Stimulated activated CD4-positive, alpha-beta T cell treated with anti-CD3 and anti-CD28 coated beads, TNF-alpha, amount 100 ng/mL, for 4 hours (primary cell): ENCODE measurements around the gene CMTM4.
"Not testable (repeated sequence)": the region's sequence is repeated elsewhere in the genome, so short reads cannot be mapped to it uniquely, and the experiment has no call there.

Source experiments
- DNase-seq, 3 experiments: peaks; one replicate each; pipeline ENCODE4 v3.0.0-alpha.2; 2020; ENCODE audit warnings: low read depth in 3 of 3

The CMTM4 gene

DNA sequence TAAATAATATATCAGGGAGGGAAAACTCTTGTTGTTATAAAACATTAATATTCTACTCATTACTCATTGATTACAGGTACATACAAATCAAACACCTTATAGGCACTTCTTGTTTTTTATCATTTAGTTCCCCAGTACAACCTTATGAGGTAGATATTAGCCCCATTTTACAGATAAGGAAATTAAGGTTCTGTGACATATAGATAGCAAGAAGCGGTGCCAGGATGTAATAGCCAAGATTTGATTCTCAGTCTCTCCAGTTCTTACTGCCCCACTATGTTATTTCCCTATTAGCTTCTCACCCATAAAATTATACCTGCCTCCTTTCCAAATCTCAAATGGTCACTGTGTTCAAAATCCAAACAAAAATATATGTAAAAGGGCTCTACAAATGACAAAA, 55.2 kb downstream of the CMTM4 start:
- DNase-seq = no peak

DNA sequence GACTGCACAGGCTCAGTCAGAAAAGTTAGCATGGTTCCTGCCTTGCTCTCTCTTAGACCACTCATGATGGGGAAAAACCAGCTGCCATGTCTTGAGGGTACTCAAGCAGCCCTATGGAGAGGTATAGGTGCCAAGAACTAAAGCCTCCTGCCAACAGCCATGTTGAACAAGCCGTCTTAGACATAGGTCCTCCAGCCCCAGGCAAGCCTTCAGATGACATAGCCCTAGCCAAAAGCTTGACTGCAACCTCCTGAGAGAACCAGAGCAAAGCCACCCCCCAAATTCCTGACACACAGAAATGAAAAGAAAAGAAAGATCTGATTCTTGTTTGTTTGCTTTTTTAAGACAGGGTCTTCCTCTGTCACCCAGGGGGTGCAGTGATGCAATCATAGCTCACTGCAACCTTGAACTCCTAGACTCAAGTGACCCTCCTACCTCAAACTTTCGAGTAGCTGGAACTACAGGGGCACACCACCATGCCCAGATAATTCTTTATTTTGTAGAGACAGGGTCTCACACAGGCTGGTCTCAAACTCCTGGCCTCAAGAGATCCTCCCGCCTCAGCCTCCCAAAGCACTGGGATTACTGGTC, 55.7 kb downstream of the CMTM4 start:
- no peak for DNase-seq

DNA sequence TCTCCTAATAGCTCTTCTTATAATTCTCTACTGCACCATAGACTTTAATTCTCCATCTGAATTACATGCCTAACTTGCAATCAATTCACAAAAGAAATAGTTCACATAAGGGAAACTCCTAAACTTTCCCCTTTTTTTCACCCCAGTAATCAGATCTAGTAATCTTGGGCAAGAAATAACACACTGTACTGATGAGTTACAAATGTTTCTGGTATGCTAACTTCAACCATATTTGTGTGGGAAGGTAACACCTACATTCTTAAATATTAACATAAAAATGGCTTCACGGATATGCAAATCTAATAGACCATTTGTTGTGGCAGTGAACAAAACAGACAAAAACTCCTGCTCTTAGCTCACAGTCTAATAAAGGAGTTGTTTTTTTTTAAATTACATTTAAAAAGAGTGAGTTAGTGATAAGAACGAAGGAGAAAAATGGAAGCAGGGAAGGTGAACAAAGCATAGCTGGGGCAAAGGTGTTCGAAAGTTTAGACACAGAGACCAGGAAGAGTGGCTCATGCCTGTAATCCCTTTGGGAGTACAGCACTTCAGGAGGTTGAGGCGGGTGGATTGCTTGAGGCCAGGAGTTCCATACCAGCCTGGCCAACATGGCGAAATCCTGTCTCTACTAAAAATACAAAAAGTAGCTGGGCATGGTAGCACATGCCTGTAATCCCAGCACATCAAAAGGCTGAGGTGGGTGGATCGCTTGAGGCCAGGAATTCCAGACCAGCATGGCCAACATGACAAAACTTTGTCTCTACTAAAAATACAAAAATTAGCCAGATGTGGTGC, 57.3 kb downstream of the CMTM4 start:
- DNase-seq = no peak

DNA sequence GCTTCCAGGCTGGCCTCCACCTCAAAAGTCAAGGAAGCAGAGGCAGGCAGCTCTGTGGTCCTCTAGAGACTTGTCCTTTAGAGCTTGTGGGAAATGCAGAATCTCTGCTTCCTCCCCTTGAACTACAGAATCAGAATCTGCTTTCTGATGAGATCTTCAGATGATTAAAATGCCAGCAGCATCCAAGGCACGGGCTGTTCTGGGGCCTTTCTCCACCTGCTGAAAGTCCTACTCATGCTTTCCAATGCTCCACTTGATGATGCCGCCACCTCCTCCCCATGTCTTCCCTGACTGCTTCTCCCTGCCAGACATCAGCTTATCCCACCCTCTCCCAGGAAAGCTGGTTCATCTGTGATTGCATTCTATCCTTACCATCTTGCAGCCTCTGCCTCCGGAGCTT, 58.7 kb downstream of the CMTM4 start:
- DNase-seq = no peak

DNA sequence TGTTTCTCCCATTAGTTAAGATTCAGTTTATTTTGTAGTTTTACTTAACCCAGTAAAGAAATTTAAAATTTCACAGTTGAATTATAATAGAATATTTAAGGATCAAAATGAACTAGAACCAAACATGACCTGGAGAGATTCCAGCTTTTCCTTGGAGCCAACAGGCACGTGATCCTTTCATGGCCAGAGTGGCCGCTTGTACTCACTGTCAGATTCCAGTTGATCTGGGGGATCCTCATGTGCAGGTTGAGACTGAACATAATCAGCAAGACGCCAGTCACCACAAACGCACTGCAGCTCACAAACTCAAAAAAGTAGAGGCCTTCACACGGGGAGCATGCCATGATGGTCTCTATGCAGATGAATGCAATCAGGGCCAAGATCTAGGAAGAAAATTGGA, 60.3 kb downstream of the CMTM4 start:
- no peak for DNase-seq

DNA sequence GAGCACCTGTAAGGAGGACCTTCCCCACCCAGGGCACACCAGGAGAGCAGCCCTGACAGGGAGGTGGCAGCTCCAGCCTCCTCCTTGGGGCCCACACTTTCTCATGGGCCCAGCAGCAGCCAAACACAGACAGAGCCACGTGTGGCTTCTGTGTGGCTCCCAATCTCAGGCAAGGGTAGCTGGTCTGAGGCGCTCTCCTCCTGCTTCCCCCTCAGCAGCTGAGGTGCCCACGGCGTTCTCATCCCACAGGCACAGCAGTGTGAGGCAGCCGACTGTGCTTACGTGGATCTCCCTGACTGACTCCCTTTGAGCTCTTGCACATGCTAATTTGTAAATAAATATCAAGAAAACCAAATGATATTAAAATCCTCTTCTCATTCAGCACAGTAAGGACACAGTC, 61.1 kb downstream of the CMTM4 start:
- DNase-seq = no peak

DNA sequence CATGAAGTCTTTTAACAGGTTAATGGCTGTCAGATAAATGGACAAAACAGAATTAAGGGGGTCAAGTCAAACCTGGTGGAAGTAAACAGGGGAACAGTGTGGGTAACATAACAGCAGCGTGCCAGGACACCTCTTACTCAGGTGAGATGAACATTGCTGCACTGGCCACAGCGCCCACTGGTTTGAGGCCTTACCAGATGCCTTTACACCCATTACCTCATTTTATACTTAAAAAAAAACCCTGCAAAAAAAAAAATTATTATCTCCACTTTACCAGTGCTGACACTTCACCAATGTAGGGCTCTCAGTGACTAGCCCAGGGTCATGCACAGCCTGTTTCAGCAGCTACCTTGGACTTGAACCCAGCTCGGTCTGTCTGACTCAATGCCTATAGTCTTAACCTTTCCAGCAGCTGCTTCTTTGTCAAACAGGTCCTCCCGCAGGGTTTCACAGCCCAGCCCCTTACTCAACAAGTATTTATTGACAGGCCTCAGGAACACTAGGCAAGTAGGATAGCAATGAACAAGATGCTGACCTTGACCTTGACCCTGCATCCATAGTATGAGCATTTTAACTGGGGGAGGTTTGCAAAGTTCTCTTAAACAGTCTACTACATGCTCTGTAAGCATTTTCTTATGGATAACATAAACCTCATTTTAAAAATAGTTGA, 61.9 kb downstream of the CMTM4 start:
- DNase-seq = no peak

DNA sequence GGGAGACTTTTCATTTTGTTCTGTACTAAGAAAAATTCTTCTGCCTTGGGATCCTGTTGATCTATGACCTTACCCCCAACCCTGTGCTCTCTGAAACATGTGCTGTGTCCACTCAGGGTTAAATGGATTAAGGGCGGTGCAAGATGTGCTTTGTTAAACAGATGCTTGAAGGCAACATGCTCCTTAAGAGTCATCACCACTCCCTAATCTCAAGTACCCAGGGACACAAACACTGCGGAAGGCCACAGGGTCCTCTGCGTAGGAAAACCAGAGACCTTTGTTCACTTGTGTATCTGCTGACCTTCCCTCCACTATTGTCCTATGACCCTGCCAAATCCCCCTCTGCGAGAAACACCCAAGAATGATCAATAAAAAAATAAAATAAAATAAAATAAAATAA, 65.0 kb downstream of the CMTM4 start:
- DNase-seq = not testable (repeated sequence)

DNA sequence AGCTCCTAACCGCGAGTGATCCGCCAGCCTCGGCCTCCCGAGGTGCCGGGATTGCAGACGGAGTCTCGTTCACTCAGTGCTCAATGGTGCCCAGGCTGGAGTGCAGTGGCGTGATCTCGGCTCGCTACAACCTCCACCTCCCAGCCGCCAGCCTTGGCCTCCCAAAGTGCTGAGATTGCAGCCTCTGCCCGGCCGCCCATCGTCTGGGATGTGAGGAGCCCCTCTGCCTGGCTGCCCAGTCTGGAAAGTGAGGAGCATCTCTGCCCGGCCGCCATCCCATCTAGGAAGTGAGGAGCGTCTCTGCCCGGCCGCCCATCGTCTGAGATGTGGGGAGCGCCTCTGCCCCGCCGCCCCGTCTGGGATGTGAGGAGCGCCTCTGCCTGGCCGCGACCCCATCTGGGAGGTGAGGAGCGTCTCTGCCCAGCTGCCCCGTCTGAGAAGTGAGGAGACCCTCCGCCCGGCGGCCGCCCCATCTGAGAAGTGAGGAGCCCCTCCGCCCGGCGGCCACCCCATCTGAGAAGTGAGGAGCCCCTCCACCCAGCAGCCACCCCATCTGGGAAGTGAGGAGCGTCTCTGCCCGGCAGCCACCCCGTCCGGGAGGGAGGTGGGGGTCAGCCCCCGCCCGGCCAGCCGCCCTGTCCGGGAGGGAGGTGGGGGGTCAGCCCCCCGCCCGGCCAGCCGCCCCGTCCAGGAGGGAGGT, 65.8 kb downstream of the CMTM4 start:
- not testable (repeated sequence) for DNase-seq

DNA sequence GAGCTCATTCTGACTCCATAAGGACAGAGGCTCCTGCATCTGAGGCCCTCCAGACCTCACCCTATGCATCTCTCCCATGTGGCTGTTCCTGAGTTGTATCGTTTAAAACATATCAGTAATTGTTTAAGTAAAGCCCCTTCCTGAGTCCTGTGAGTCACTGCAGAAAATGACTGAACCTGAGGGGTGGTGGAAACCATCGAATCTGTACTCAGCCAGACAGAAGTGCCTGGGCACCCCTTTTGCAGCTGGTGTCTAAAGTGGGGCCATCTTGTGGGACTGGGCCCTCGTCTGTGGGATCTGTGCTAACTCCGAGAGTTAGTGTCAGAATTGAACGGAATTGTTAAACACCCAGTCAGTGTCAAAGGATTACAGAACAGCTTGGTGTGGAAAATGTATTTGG, 66.7 kb downstream of the CMTM4 start:
- DNase-seq = no peak

DNA sequence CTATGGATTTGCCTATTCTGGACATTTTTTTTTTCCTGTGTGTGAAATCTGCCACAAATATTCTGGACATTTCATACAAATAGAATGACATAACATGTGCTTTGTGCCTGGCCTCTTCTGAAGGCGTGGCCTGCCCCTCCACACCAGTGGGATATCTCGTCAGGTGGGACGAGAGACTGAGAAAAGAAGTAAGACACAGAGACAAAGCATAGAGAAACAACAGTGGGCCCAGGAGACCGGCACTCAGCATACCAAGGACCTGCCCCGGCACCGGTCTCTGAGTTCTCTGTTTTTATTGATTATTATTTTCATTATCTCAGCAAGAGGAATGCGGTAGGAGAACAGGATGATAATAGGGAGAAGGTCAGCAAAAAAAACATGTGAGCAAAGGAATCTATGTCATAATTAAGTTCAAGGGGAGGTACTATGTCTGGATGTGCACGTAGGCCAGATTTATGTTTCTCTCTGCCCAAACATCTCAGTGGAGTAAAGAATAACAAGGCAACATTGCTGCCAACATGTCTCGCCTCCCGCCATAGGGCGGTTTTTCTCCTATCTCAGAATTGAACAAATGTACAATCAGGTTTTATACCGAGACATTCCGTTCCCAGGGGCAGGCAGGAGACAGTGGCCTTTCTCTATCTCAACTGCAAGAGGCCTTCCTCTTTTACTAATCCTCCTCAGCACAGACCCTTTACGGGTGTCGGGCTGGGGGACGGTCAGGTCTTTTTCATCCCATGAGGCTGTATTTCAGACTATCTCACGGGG, 68.7 kb downstream of the CMTM4 start:
- not testable (repeated sequence) for DNase-seq

DNA sequence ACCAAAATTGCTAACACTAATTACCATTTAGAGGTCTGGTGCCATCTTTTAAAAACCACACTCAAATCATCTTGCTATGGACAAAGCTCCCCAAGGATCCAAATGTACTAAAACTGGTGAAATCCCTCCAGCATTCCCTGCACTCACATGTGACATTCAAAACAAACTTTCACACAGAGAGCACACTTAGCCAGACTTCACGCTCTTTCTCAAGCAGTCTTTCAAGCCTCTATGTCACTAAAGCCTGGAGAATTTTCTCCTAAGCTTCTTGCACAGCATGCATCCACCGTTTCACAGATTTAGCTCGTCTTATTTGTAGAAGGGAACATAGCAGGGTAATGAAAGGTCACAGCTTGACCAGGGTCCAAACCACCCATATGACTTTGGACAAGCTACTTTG, 72.8 kb downstream of the CMTM4 start:
- no peak for DNase-seq

DNA sequence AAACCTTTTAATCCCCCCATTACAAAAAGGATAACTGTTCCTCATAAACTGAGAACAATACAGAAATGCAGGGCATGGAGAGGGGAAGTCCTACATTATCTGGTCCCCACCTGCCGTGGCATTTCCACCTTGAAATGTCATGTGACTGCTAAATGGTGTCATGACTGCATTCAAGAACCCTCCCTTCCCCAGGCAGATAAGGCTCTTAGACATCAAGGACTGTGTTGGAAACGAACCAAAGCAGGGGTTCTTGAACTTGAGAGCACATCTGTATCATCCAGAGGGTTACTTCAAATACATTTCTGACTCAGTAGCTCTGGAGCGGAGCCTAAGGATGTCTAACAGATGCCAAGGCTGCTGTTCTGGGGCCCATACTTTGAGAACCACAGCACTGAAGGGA, 73.7 kb downstream of the CMTM4 start:
- no peak for DNase-seq

DNA sequence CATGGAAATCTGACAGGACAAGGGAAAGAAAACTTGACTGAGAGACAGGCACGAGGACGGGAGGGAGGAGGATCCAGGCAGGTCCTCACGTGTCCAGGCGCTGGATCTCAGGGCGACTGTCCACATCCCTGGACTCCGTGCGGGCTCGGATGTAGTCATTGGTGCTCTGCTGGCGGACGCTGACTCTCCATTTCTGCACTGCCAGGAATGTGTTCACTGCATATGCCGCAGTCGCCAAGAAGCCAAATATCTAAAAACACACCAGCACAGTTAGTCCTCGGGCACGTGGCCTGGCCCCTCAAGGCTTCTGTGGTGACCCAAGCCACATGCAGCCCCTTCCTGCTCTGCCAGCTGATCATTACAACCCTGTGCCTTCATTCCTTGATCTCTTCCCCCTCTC, 74.6 kb downstream of the CMTM4 start:
- DNase-seq = no peak

DNA sequence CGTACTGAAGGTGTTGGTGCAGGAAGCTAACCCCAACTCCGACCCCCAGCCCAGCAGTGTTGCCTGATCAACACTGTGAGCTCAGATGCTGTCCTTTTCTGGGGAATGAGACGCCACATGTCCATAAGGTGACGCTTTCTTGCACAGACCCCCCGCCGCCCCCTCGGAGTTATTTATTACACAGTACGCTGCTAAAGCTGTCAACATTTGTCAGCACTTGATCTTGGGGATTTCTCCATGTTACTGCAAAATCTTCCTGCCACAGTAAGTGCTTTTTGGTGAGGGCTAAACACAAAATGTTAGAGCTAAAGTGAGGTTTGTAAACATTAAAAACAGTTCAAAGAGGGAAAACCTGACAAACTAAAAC, 76.1 kb downstream of the CMTM4 start:
- DNase-seq = no peak

DNA sequence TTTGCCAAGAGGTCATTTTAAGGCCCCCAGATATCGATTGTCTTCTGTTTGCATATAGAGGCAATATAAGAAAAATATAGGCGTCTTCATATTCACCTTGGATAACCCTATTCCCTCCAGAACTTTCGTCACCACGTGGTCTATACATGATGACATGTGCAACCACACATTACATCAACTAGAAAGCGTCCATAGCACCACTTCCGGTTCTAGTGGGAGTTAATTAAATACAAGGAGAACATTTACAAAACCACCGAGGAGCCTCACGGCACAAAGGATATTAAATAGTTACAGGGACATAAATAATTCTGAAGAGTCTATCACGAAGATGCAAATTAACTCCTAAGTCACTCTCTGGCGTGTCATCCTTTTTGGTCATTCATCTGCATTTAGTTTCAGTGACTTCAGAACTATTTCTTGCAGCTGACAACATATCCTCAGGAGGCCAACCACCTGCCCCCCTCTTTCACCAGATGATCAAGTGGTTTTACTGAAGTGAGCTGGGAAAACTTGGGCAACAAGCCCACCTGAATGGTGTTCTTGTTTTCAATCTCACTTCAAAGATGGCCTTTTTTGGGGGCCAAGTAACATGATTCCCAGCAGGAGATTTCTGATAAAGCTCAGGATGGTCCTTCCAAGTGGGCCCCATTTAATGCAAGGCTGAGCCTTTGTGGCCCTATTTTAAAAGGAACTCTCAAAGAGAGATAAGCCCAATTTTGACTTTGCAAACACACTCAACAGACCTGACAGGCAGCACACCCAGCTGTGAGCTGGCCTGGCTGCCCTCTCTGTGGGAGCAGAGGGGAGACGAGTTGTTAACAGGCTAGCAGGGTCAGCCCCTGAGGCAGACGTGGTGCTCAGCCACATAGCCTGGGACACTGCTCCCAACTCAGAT, 76.8 kb downstream of the CMTM4 start:
- DNase-seq = no peak

DNA sequence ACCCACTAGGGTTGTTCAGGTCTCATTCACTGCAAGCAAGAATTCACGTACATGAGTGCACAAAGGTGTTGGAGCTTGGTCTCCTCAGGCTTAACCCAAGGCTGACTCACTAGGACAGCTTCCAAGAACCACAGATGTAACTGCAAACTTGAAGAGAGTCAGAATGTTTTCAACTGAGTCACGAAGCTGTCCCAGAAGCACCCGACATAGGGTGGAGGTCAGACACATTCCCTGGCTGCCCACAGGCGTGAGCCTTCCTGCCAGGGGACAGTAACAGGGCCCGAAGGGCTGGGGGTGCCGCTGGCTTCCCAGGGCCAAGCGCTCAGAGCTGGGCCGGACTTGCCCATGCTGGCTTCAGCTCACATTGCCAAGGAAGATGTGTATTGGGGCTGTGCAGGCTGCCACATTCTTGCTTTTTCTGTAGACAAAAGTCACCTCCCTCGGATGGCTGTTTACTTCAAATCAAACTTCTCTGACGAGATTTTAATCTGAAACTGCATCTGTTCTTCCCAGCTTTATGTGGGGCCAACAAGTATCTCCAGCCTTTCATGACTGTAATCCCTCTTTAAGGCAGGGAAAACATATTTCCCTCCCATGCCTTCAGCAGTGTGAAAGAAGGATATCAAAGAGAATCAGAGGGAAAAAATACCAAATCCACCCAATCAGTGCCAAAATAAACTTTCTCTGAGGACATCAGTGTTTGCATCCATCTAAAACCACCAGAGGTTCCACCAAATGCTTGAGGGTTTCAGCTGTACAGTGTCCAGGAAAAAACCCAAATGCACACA, 77.8 kb downstream of the CMTM4 start:
- DNase-seq = no peak

DNA sequence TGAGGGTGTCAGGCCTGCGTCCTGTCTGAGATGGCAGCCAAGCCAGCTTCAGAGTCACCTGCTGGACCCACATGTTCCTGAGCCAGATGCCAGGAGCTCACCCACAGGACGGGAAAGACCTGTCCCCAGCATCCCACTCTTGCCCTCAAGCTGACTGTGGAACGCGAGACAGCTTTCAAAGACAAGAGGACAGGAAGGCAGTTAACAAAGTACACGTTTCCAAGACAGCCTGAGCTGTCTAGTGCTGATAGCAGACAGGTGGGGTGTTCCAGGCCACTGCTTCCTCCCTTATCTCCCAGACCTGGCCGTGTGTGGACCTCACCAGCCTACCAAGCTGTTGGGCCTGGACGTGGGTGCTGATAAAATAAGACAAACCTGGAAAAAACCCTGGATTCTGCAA, 78.8 kb downstream of the CMTM4 start:
- no peak for DNase-seq

DNA sequence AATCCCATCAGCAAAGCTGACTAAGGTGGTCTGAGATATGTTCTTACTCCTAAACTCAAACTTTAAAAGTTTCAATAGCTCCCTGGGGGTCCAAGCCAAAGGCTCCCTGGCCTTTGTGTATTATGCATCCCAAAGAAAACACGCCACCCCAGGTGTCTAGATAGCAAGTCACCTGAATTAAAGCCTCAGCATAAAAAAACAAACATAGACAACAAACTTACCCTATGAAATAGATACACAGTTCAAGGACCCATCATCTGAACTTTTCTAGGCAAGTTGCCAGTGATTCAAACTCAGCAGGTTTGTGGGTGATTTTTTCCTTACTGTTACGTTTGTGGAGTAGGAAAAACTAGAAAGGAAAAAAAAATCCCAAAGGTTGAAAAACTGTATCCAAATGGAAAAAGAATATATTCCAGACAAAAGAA, 79.5 kb downstream of the CMTM4 start:
- DNase-seq = no peak

DNA sequence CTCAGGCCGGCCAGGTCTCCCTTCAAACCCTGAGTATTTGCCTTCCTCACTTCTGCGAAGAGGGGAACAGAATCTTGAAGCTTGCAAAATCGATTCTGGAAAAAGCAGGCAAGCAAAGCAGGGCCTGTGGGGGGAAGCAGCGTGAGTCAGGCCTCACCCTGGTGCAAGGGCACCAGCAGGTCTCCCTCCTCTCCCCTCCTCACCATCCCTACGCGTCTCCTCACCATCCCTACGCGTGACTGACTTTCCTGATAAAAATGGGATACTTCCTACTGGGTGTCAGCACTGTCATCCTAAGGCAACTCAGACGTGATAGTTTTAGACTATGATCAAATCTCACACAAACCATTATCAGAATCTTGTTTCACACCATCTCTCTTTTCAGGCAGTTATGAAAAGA, 80.0 kb downstream of the CMTM4 start:
- DNase-seq = no peak
